GM12872 (cell line): Measurements from ENCODE around the gene ADAMTSL2.

Experiments
- CTCF ChIP-seq: IDR thresholded peaks from 3 replicates; pipeline ENCODE4 v1.5.1; 2011; ENCODE audit warnings: low read depth, mild to moderate bottlenecking, low read length, moderate library complexity; ENCODE audit not compliant: insufficient read depth

The ADAMTSL2 gene

GRCh38 chr9:133490865-133491655 is 43.4 kb upstream of the ADAMTSL2 start:
- TF ChIP-seq CTCF = no peak

- TF ChIP-seq CTCF = no peak
Measured at GRCh38 chr9:133491656-133491925, 42.9 kb upstream of the ADAMTSL2 start.

GRCh38 chr9:133492061-133493021 is 42.2 kb upstream of the ADAMTSL2 start:
- TF ChIP-seq CTCF = no peak

- TF ChIP-seq CTCF = no peak
Measured at GRCh38 chr9:133493428-133493827, 41.1 kb upstream of the ADAMTSL2 start.

GRCh38 chr9:133493845-133494540 is 40.5 kb upstream of the ADAMTSL2 start:
- no peak for TF ChIP-seq CTCF

- TF ChIP-seq CTCF = no peak
Measured at GRCh38 chr9:133494636-133495326, 39.7 kb upstream of the ADAMTSL2 start.
